ENCODE measurements around the gene CRHR2.

The CRHR2 gene

GRCh38 chr7:30706316-30706715 is 24.1 kb upstream of the CRHR2 start:
- no peak for DNase-seq

DNA sequence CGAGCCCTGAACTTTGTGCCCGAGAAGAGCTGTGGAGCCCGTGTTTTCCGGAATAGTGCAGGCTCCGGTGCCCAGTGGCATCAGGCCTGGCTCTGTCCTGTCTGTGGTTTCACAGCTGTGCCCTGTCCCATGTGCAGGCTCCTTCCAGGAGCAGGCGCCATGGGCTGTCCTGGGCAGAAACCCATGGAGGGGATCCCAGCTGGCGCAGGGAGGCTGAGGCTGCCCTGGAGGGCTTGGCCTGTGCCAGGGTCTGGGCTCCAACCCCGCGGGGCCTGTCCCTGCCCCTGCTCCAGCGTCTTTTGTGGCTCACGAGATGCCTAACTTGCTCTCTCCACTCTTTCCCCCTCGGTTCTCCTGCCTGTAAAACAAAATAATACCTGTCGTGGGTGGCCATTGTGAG is 23.3 kb upstream of the CRHR2 start:
- no peak for DNase-seq

DNA sequence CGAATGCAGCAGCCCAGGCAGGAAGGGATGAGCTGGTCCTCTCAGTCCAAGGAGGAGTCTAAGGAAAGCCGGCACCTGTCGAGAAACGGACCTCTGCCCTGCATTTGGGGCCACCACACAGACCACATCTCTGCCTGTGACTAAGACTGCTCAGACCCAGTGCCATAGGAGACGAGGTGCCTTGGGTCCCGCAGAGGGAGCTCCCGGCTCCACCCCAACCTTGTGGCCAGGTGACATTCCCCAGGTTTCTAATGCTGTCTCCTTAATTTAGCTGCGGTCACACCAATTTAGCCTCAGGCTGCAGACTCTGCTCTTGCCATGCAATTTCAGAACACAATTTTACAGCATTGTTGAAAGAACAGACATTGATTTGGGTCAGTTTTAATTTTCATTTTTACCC is 22.8 kb upstream of the CRHR2 start:
- no peak for DNase-seq

- no peak for DNase-seq
Observed at GRCh38 chr7:30703756-30704155, 21.5 kb upstream of the CRHR2 start.

DNA sequence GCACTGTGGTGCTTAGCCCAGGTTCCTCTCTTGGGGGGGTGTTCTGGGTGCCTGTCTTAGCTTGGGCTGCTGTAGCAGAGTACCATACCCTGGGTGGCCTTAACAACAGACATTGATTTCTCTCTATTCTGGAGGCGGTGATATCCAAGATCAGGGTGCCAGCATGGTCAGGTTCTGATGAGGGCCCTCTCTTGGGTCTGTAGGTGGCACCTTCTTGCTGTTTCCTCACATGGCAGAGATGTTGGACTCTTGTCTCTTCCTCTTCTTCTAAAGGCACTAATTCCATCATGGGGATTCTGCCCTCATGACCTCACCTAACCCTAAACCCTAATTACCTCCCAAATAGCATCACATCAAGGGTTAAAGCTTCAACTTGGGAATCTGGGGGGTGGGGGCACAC is 19.9 kb upstream of the CRHR2 start:
- DNase-seq, result no peak

DNA sequence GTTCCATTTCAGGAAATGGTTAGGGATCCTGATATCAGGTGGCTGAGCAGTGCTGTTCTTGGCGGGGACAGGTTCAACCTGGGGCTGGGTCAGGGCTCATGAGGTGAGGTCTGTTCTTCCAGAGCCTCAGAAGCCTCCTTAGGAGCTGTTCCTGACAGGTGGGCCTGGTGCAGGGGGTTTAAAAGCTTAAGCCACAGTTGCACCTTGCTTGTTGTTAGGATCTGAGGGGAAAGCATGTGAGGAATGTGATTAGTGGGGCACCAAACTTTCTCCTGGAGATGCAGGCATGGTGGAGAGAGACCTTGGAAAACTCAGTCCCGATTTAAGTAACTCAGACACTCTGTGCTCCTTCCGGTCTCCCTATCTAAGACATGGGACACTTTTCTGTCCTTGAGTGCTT is 18.7 kb upstream of the CRHR2 start:
- no peak for DNase-seq

DNA sequence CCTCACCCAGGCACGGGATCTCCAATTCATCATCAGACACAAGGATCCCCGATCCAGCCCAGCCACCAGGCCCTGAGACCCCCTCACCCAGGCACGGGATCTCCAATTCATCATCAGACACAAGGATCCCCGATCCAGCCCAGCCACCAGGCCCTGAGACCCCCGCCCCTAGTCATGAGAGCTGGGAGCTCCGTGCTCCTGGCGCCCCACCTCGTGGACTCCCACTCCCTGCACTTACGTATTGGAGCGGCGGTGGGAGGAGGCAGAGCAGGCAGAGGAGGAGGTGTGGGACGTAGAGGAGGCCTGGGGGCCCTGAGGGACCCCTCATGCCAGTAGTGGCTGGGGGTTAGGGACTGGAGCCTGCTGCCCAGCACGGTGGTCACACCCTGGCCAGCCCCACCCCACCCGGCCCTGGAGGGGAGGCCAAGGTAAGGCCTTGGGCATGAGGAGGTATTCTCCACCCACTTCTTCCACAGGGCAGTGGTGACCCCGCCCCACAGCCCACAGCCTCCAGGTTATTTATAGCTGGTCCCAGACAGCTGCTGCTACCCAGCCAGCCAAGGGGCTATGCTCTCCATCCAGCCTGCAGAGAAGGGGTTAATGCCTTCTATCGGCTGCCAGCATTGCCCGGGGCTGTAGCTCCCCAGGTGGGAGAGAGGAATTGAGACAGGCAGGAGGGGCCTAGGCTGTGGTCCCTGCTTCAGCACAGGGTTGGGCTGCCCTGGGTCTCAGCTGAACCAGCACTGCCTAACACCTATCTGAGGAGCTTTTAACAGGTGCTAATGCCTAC is 17.6 kb upstream of the CRHR2 start:
- no peak for DNase-seq

GRCh38 chr7:30698481-30698880 is 16.2 kb upstream of the CRHR2 start:
- DNase-seq, result no peak

GRCh38 chr7:30697719-30698460 is 15.6 kb upstream of the CRHR2 start:
- DNase-seq, result no peak

DNA sequence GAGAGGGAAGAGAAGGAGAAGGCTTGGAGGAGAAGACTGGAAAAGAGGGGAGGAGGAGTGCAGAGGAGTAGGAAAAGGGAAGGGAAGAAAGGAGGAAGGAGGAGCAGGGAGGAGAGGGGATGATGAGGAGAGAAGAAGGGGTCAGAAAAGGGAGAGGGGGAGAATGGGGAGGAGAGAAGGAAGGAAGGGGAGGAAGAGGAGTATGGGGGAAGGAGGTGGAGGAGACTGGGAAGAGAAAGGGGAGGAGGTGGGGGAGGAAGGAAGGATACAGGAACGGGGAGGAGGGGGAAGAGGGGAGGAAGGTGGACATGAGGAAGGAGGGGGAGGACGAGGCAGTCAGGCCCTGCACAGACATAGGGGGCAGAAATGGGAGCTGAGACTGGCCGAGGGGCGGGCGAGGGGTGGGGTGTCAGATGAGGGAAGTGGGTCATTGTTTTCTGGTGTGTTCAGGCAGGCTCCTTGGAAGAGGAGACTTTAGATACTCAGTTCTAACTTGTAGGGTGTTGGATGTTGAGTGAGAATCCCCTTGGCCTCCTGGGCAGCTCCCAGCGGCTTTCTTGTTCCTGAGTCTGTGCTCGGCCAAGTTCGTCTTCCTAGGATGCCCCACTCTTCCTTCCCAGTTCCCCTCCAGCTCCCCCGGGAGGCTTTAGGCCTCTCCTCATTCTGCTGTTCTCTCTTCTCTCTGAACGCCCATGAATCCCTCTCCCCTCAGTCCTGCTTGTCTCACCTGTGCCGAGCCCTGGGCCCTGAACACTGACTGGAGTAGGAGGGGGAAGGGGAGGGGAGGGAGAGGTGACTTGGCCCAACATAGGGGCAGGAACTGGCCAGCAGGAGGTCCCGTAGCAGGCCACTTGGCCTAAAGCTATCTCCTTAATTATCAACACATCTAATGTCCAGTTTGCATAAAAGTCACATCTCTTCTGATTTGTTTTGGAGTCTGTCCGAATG is 12.8 kb upstream of the CRHR2 start:
- no peak for DNase-seq

- DNase-seq, result no peak
Observed at GRCh38 chr7:30694218-30694745, 12.0 kb upstream of the CRHR2 start.

GRCh38 chr7:30692882-30693281 is 10.6 kb upstream of the CRHR2 start:
- DNase-seq, result no peak

GRCh38 chr7:30692438-30692837 is 10.2 kb upstream of the CRHR2 start:
- DNase-seq, result no peak

DNA sequence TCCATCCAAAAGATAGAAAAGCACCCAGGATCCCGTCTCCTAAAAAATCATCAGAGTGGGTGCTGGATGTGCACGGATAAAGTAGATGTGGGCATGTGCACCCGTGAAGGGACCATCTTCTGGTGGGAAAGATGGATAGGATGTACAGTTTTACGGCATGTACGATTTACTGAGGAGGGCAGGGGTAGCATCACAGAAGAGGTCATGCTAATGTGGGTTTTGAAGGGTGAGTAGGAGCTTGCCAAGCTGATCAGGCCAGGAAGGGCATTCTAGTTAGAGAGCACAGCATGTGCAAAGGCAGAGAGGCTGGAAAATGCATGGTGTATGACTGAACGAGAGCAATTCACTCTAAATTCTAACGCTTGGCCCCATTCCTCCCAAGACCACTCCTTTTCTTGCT is 7.8 kb upstream of the CRHR2 start:
- DNase-seq, result no peak

- no peak for DNase-seq
Observed at GRCh38 chr7:30688718-30689221, 6.5 kb upstream of the CRHR2 start.

GRCh38 chr7:30687604-30688003 is 5.3 kb upstream of the CRHR2 start:
- no peak for DNase-seq

DNA sequence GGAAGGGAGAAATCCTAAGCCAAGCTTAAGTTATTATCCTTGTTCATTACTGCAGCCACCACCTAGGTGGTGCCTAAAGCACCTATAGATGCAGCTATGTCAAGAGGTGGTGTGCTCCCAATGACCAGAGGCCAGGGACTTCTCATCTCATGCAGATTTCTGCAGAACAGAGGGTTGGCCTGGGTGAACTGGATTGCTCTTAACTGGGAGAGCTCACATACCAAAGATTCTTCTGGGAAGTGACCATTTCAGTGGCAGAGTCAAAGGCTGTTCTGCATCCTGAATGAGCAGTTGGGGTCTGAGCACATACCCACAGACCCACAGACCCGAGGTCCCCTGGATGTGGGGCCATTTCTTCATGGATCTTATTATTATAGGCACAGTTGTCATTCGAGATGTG is 2.1 kb upstream of the CRHR2 start:
- DNase-seq, result no peak

- DNase-seq, result no peak
Observed at GRCh38 chr7:30683816-30684215, 1.6 kb upstream of the CRHR2 start.

DNA sequence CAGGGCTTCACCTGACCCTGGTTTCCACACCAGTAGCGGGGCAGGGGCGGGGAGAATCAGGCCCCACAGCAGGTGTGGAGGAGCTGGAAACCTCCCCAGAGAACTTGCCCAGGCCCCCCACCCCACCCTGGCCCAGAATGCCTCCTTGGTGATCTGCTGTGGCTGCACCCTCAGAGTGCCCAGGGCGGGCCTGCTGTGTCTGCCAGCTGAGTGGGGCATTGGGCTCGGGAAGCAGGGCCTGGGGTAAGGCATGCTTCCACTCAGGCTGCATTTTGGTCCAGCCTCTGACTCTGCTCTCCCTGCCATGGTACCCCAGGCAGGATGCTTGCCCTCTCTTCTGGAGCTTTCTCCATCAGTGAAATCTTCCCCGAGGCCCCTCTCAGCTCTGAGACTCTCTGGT is 1.1 kb upstream of the CRHR2 start:
- DNase-seq, result no peak

GRCh38 chr7:30681815-30682211 is 443 bp downstream of the CRHR2 start:
- DNase-seq, result no peak

DNA sequence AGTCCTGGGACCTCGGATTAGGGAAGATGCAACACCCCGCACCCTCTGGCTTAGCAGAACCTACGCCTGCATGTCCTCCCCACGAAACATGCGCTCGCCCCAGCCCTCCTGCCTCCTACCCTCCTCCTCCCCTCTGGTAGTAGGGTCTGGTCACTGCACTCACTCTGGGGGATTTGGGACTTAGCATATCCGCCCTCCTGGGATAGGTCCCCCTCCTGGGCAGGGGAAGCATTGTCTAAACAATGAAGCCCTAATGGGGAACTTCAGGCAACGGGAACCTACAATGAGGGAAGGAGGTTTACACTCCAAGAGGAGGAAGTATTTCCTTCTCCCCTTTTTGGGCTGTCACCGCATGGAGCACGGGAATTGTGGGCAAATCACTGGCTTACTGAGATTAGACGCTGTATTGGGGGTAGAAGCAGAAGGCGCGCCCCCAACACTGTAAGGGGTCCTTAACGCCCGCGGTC is 892 bp downstream of the CRHR2 start:
- DNase-seq, result no peak

DNA sequence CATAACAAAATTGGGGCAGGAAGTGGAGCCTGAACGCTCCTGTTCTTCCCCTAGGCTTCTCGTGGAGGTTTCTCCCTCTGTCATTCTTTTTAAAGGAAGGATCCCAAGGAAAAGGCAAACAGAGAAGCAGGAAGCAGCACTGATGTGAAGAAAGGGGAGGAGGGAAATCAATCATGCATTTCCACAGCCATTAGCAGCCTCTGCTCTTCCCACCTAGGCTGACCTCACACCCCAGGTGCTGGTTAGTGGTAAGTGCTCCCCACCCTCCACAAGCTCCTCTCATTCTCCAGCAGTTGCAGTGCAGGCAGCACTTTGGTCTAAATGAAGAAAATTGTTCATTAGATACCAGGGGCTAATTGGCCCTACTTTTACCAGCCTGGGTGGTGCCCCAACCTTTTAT is 2.6 kb downstream of the CRHR2 start:
- DNase-seq, result no peak

DNA sequence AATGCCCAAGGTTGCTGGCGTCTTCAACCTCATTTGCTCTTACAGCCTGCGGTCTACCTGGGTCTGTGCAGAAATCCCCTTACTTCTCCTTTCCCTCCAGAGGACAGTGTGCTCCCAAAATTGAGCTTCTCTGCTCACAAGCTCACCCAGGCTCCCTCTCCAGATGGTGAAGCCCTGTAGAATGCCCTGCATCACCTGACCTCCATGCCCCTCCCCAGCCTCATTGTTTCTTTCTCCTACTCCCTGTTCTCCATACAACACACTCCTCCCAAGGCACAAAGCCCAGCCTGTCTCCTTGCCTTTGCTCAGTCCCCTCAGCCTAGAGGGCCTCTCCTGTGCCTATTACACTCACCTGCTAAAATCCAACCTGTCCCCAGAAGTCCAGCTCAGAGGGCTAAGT is 3.5 kb downstream of the CRHR2 start:
- no peak for DNase-seq

All from activated T-cell treated with anti-CD3 and anti-CD28 coated beads for 4 hours (primary cell).